ACHN (cell line): ENCODE data around the gene MROH7.
"Not testable (repeated sequence)": the region's sequence is repeated elsewhere in the genome, so short reads cannot be mapped to it uniquely, and the experiment has no call there.

ENCODE experiments used
- DNase-seq: peaks from one replicate; pipeline ENCODE4 v3.0.0-alpha.2; 2015
- in situ Hi-C: cut with HindIII; loops from 2 replicates; pipeline ENCODE4 v1.10.0; 2017; ENCODE audit warnings: low sequenced_read_pairs, low pct_ligation_motif_present, low pct_unique_long_range_greater_than_20kb

Gene MROH7

DNA sequence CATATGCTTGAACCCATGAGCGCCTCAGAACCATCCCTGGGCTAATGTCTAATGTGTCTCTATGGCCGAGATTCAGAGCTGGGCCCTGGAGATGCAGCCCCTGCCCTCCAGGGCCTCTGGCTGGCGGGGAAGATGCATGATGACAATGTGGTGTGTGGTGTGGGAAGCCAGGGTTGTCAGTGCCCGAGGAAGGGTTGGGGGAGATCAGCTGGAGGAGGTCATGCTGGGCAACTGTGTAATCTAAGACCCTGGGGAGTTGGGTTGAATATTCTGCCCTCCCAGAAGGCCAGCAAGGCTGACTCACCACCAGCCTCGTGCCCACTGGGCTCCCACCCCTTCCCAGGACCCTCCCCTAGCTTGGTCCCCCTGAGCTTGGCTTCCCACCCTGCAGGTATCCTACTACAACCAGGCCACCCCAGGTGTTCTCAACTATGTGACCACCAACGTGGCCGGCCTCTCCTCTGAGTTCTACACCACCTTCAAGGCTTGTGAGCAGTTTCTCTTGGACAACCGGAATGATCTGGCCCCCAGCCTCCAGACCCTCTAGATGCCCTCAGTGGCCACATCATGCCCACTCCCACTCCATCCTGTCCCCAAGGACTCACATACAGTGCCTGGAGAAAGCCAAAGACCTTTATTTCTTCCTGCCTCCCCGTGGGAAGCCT lies 32.9 kb upstream of the MROH7 start:
- in situ Hi-C loops = no loop called here
- no peak for DNase-seq

DNA sequence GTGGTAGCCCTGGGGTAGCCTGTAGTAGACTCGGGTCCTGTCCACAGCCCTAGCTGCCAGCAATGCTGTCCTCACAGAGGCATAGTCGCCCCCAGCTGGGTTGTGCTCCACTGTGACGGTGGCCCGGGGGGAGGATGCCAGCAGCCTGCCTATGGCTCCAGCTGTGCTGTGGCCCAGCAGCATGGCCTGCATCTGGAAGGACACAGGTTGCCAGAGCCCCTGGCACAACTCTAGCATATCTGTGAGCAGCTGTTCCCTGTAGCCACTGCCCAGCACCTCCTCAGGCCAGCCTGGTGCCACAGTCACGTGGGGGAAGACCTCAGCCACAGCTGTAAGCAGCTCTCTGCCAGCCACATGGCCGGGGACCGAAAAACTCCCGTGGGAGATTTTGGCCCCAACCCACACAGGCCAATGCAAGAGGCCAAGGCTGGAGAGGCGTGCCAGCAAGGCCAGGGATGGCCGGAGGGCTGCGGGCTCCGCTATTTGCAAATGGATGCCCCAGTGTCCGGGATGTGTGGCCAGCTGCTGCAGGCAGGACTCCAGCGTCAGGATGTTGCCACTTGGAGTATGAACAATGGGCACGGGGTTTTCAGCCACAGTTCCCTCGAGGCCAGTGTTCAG lies 32.2 kb upstream of the MROH7 start:
- in situ Hi-C loops = no loop called here
- DNase-seq = no peak

DNA sequence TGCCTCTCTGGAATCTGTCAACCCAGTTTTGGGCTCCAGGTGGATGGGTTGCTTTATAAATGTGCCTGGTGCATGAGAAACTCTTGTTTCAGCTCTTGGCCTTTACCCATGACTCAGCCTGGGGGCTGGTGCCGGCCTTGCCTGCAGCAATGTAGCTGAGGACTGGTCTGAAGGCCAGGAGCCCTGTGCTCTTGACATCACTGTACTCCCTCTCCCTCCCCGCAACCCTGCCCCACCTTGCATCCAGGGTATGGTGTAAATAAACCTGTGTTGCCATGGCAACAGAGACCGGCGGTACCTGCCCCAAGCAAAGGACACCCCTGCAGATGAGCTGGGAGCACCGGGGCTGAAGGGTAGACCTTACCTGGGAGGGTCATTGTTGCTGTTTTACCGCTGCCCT lies 31.5 kb upstream of the MROH7 start:
- in situ Hi-C loops = no loop called here
- no peak for DNase-seq

DNA sequence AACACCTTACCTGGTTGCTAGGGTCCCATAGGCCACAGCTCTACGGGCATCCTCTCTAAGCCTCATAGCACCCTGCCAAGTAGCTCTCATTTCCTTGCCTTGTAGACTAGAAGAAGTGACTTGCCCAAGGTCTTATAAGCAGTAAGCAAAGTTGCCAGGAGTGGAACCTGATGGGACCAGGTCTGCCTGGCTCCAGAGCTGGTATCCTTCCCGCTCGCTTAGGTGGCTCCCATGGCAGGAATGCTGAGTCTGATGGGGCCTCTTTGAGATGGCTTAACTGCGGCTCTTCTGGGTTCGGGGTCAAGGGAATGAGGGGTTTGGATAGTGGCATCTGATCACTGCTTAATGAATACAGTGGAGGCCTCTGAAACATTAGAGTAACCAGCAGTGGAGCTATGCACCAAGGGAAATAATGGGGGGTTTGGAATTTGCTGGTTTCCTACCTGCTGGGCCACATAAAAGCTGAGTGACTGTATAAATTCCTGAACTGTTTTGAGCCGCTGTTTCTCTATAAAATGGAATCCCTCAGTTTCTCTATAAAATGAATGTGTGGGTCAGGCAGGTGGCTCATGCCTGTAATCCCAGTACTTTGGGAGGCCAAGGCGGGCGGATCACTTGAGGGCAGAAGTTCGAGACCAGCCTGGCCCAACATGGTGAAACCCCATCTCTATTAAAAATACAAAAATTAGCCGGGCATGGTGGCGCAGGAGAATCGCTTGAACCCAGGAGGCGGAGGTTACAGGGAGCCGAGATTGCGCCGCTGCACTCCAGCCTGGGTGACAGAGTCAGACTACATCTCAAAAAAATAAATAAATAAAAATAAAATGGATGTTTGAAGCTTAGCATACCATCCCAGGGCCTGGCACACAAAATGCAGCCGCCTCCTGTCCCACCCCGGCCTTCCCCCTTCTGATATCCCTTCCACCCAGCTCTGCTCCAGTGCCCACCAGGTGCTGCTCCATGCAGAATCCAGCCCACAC lies 30.7 kb upstream of the MROH7 start:
- DNase-seq = no peak
- in situ Hi-C loops = no loop called here

DNA sequence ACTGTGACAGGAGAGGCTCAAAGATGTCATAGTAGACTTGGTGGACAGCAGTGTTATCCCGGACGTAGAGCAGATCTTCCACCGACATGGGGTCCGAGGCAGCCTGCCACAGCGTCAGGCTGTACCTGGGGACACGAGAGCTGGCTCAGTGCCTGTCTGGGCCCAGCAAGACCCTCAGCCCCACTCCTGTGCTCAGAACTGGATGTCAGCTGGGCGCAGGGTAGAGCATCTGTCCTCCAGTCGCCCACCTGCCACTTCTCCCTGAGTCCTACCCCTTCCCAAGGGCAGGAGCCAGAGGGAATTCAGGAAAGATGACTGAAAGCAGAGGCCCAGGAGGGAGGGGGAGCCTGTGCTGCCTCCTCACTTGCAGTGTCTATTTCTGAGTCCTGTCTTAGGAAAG lies 30.0 kb upstream of the MROH7 start:
- in situ Hi-C loops = no loop called here
- DNase-seq = no peak

DNA sequence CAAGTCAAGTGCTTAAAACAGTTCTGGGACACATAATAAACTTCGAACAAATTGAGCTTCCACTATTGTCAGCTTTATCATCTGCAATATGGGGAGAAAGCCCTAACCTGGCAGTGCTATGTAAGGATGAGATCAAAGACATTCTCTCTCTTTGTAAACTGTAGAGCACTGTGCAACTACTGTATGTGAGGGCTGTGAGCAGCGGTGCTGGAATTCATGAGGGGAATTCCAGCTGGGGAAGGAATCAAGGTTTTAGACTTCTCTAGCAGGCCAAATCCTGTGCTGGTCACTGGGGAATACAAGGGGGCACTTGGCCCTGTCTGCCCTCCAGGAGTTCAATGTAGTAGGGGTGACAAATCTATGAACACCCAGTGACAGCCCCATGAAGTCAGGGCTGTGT lies 27.6 kb upstream of the MROH7 start:
- in situ Hi-C loops = no loop called here
- no peak for DNase-seq

DNA sequence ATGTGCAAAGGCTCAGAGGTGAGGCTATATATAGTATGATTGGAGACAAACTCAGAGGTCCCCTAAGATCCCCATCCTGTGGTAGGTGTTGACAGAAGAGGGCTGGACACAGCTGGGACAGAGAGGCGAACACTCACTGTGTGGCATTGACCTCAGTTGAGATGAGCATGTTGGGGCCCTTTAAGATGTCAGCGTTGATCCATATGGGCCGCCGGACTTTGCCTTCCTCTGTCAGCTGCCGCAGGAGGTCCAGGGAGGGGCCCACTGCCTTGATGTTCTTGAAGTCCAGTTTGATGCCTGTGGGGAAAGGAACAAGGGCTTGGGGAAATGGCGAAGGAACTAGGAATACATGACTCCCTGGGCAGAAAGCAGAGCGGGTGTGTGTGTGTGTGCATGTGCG lies 27.0 kb upstream of the MROH7 start:
- DNase-seq = no peak
- in situ Hi-C loops = no loop called here

DNA sequence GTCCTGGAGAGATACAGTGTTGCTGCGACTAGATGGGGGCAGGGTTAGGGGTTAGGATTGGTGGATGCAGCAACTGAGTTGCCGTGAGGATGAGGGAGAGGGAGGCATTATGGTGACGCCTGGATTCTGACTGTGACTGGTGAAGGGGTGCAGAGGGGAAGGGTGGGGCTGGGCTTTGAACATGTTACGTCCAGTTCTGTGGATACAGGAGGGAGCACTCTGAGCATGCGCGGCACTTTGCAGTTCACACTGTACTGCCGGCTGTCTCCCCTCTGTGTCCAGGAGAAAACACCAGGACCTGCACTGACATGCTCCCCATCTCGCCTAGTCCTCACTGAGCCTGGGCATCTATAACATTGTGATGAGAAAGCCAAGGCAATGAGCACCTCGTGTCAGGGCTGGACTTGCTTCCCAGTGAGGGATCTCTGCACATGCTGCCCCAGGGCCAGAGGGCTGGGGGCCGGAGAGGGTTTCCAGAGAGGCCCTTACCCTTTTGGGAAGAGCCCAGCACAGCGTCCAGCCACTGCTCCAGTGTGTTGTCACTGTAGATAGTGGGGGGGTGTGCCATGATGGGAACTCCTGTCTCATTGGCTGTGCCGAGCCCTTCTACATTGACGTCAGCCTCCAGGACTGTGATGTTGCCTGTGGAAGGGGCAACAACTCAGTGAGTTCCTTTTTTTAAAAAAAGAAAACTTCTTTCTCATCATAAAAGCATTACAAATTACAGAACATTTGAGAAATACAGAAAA lies 25.9 kb upstream of the MROH7 start:
- DNase-seq = no peak
- in situ Hi-C loops = no loop called here

DNA sequence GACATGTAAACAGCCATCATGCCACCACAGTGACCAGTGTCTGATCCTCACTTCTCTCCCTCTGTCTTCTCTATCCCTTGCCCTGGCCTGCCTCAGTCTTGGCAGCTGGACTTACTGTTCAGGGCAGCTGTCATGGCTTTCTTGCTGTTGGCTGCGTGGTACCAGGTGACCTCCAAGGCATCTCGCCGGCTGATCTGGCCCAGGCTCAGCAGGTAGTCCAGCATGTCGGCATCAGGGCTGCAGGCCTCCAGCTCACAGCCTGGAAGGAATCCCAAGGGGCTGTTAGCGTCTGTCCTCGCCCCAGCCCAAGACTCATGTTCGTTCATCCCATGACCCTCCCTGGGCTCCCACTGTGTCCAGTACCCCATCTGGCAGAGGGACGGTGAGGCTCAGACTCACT lies 21.8 kb upstream of the MROH7 start:
- in situ Hi-C loops = no loop called here
- no peak for DNase-seq

DNA sequence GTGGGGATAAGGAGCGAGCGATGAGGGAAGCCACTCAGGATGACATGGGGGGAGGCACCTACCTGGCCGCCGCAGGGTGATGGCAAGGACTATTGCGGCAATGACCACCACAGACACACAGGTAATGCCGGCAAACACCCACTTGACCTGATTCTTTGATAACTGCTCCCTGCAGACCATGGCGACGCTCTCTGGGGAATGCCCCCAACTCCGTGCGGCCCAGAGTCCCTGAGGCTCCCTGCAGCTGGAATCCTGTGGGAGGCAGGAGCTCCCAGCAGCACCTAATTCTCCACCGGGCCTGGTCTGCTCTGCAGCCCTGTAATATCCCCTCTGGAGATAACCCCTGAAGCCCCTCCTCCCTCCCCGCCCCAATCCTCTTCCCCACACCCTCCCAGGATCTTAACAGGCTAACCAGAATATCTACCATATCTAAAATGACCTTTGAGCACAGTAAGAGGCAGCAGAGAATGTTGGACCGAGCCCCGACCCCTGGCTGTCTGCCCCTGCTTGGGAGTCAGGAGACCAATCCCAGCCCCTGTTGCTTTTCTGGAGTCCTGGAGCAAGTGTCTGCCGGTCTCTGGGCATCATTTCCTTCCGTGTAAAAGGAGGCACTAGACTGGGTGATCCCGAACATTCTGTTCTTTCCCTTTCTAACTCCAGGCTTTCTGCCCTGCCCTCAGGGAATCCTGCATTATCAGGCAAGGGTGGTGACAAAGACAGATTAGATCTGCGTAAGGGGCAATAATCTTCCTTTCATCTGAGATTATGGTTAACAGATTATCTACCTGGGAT lies 18.2 kb upstream of the MROH7 start, which contains the start of gene FAM151A:
FAM151A (minus strand) TSS at position 310 of the 792 bp plus-strand sequence; CDS start at position 180, 130 bp downstream.
- in situ Hi-C loops = no loop called here
- DNase-seq = no peak

DNA sequence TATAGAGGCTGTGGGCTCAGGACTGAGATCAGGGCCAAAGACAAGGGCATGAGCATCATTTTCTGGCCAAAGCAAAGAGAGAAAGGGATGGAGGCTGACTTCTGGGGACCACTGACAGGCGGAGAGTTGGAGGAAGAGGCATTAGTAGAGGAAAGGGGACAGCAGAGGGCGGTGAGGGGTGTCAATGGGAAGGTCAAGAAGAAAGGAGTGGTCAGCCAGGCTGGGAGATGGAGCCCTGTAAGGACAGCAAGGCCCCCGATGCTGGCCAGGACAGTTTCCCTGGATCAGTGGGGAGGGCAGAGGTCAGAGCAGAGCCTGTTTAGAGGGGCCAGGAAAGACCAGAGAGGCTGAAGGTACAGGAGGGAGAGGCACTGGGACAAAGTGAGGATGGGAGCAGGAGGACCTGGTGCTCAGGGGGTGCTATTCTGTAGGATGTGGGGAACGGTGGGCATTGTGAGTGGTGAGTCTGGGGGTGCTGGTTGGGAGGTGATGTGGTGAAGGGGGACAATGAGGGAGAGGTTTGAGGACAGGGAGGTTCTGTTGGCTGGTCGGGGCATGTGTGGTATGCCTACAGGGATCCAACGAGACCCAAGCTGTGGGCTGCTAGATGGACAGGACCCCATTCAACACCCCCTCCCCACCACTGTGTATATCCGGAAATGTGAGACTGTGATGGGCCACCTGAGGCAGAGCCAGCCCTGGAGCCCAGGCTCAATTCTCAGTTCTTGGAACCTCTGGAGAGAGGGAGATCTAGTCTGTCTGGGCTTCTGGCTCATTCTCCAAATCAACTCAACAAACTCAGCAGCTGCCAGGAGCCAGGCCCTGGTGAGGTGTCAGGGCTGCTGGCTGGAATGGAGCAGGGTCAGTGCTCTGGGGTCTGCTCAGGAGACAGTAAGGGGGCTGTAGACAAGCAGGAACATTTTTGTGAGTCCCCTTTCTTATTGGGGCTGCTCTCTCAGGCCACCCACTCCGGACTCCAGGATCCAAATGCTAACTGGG lies 16.8 kb upstream of the MROH7 start:
- in situ Hi-C loops = no loop called here
- DNase-seq = no peak

DNA sequence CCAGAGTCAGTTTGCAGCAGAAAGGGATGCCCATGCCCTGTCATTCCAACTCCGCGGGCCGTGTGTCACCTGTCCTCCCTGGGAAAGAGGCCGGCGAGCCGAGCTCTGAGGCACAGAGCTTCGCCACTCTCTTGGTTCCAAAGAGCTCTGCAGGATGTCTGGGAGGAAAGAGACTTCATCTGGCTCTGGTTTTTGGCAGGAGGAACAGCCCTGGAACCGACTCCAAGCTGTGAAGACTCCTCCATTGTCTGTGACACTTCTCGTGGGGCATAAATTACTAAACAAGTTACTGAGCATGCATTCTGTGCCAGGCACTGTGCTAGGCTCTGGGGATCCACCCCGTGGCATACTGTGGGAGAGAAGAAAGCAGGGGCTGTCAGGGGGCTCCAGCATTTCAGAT lies 14.4 kb upstream of the MROH7 start:
- DNase-seq = no peak

DNA sequence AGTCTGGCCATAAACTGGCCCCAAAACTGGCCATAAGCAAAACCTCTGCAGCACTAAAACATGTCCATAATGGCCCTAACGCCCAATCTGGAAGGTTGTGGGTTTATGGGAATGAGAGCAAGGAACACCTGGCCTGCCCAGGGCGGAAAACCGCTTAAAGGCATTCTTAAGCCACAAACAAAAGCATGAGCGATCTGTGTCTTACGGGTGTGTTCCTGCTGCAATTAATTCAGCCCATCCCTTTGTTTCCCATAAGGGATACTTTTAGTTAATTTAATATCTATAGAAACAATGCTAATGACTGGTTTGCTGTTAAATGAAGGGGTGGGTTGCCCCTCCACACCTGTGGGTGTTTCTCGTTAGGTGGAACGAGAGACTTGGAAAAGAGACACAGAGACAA lies 5.8 kb upstream of the MROH7 start:
- DNase-seq, in situ Hi-C loops: not testable (repeated sequence)

More for the DNA sequence above, 14.4 kb upstream of the MROH7 start:
- in situ Hi-C loops = no loop called here

DNA sequence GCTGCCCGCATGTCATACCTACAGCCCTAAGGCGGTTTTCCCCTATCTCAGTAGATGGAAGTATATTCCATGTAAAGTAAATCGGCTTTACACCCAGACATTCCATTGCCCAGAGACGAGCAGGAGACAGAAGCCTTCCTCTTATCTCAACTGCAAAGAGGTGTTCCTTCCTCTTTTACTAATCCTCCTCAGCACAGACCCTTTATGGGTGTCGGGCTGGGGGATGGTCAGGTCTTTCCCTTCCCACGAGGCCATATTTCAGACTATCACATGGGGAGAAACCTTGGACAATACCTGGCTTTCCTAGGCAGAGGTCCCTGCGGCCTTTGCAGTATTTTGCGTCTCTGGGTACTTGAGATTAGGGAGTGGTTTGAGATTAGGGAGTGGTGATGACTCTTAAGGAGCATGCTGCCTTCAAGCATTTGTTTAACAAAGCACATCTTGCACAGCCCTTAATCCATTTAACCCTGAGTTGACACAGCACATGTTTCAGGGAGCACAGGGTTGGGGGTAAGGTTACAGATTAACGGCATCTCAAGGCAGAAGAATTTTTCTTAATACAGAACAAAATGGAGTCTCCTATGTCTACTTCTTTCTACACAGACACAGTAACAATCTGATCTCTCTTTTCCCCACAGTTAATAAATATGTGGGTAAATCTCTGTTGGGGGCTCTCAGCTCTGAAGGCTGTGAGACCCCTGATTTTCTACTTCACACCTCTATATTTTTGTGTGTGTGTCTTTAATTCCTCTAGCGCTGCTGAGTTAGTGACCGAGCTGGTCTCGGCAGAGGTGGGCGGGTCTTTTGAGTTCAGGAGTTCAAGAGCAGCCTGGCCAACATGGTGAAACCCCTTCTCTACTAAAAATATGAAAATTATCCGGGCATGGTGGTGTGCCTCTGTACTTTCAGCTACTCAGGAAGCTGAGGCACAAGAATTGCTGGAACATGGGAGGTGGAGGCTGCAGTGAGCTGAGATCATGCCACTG lies 4.8 kb upstream of the MROH7 start:
- DNase-seq = not testable (repeated sequence)

DNA sequence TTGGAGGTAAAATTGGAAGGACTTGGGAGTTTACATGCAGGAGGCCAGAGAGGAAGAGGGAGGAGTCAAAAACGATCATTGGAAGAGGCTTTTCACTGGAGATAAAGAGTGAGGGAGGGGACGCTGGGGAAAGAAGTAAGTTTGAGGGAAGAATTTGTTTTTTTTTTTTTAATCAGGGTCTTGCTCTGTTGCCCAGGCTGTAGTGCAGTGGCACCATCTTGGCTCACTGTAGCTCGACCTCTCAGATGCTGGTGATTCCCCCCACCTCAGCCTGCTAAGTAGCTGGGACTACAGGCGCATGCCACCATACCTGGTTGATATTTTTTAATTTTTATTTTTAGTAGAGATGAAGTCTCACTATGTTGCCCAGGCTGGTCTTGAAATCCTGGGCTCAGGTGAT lies 1.2 kb upstream of the MROH7 start:
- in situ Hi-C loops = no loop called here
- no peak for DNase-seq

More for the DNA sequence above, 4.8 kb upstream of the MROH7 start:
- in situ Hi-C loops = not testable (repeated sequence)

DNA sequence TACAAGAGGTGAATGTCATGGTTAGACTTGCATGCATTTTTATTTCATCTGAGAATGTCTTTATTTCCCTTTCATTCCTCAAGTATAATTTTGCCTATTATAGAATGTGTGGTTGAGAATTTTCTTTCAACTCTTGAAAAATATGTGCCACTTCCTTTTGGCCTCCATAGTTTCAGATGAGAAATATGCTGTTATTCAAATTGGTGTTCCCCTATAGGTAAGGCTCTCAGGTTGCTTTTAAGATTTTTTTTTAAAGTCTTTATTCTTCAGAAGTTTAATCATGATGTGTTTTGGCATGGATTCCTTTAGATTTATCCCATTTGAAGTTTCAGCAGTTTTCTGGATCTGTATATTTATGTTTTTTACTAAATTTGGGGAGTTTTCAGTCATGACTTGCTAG lies 2.1 kb downstream of the MROH7 start:
- DNase-seq = peak; percentile 7
- in situ Hi-C loops = no loop called here
